GM13977 (cell line): ENCODE data around the gene MBTPS1.

Experiments used
- DNase-seq: peaks from one replicate; pipeline ENCODE4 v3.0.0; 2012; ENCODE audit warnings: low spot score
- in situ Hi-C: fragments of 300-500 bp; cut with MboI; formaldehyde crosslinking; loops from one replicate; pipeline ENCODE4 v1.12.0; 2022; ENCODE audit warnings: low sequenced_read_pairs, low pct_unique_long_range_greater_than_20kb, mixed read lengths, inconsistent platforms; ENCODE audit not compliant: unreplicated experiment
- TF ChIP-seq, protein P1 (sequence below): IDR thresholded peaks from 2 replicates; pipeline ENCODE4 v1.5.1; 2012; ENCODE audit warnings: mild to moderate bottlenecking, control low read depth; ENCODE audit not compliant: insufficient read depth; ENCODE audit errors: extremely low read depth, missing control alignments

The MBTPS1 gene

DNA sequence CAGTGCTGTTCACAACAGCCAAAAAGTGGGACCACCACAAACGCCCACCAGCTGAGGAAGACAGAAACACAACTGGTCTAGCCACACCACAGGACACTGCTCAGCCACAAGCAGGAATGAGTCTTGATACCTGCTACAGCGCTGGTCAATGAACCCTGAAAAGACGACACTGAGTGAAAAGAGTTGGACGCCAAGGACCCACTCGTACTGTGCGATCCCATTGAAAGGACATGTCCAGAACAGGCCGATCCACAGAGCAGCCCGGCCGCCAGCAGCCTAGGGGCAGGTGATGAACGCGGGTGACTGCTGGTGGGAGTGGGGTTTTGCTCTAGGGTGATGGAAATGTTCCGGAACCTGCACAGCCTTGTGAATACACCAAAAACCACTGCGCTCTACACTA, 63.5 kb downstream of the MBTPS1 start:
- in situ Hi-C loops: loop anchor here (25.0 kb wide), 1 partner anchor 91 kb away; the partner anchor contains the start of genes NECAB2 and OSGIN1
- TF ChIP-seq, protein P1, sequence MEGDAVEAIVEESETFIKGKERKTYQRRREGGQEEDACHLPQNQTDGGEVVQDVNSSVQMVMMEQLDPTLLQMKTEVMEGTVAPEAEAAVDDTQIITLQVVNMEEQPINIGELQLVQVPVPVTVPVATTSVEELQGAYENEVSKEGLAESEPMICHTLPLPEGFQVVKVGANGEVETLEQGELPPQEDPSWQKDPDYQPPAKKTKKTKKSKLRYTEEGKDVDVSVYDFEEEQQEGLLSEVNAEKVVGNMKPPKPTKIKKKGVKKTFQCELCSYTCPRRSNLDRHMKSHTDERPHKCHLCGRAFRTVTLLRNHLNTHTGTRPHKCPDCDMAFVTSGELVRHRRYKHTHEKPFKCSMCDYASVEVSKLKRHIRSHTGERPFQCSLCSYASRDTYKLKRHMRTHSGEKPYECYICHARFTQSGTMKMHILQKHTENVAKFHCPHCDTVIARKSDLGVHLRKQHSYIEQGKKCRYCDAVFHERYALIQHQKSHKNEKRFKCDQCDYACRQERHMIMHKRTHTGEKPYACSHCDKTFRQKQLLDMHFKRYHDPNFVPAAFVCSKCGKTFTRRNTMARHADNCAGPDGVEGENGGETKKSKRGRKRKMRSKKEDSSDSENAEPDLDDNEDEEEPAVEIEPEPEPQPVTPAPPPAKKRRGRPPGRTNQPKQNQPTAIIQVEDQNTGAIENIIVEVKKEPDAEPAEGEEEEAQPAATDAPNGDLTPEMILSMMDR: no peak
- DNase-seq: no peak

- in situ Hi-C loops: loop anchor here (25.0 kb wide), 1 partner anchor 90 kb away; the partner anchor contains the start of genes NECAB2 and OSGIN1
- TF ChIP-seq, protein P1: no peak
- no peak for DNase-seq
Observed at GRCh38 chr16:84052071-84052622, 64.6 kb downstream of the MBTPS1 start.

- DNase-seq: no peak
- in situ Hi-C loops: loop anchor here (25.0 kb wide), 1 partner anchor 88 kb away; the partner anchor contains the start of genes NECAB2 and OSGIN1
- TF ChIP-seq, protein P1: no peak
Observed at GRCh38 chr16:84050316-84050715, 66.4 kb downstream of the MBTPS1 start.

- DNase-seq: no peak
- TF ChIP-seq, protein P1: no peak
- in situ Hi-C loops: loop anchor here (25.0 kb wide), 1 partner anchor 87 kb away; the partner anchor contains the start of genes NECAB2 and OSGIN1
Observed at GRCh38 chr16:84049403-84050060, 67.2 kb downstream of the MBTPS1 start.

GRCh38 chr16:84048871-84049270, 67.9 kb downstream of the MBTPS1 start:
- in situ Hi-C loops: no loop called here

DNA sequence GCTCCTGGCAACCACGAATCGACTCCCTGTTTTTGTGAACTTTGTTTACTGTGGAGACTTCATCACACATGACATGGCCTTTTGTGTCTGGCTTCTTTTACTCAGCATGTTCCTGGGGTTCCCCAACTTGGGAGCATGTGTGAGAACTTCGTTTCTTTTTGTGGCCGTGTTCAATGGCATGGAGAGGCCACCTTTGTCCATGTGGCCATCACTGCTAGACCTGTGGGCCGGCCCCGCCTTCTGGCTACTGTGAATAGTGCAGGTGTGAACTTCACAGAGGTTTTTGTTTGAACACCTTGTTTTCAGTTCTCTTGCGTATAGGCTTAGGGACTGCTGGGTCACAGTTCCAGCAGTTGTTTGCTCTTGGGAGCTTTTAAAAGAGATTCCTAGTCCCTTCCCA, 68.5 kb downstream of the MBTPS1 start:
- no peak for DNase-seq

More at GRCh38 chr16:84048871-84049270, 67.9 kb downstream of the MBTPS1 start:
- TF ChIP-seq, protein P1: no peak
- no peak for DNase-seq

More for the DNA sequence above, 68.5 kb downstream of the MBTPS1 start:
- TF ChIP-seq, protein P1: no peak
- in situ Hi-C loops: no loop called here
